Karpas-422 (cell line): Measurements from ENCODE around the gene DOCK11. TPM values are rescaled to one million over a fixed set of nuclear protein-coding genes. Genes with fewer than 3 reads are reported as not detected.

Experiments
- DNase-seq: peaks from one replicate; pipeline ENCODE4 v3.0.0-alpha.2; 2015
- H2AFZ ChIP-seq: fragments of 200-600 bp; sonication (generic); 2 replicates; pipeline ENCODE4 v1.6.1; 2014; ENCODE audit warnings: antibody characterized with exemption, low read length, mixed read lengths
- H3K27ac ChIP-seq: fragments of 200-600 bp; sonication (generic); 2 replicates; pipeline ENCODE4 v1.5.1; 2014; ENCODE audit warnings: mild to moderate bottlenecking, low read length, moderate library complexity
- H3K27me3 ChIP-seq: fragments of 200-600 bp; sonication (generic); 2 replicates; pipeline ENCODE4 v1.6.1; 2014; ENCODE audit warnings: low read length, mixed read lengths
- H3K36me3 ChIP-seq: fragments of 200-600 bp; sonication (generic); 2 replicates; pipeline ENCODE4 v1.6.1; 2014; ENCODE audit warnings: low read length, mixed read lengths; ENCODE audit not compliant: insufficient read depth
- H3K4me1 ChIP-seq: fragments of 200-600 bp; sonication (generic); 2 replicates; pipeline ENCODE4 v1.6.1; 2014; ENCODE audit warnings: mild to moderate bottlenecking, low read length, mixed read lengths
- H3K4me2 ChIP-seq: fragments of 200-600 bp; sonication (generic); 2 replicates; pipeline ENCODE4 v1.6.1; 2014; ENCODE audit warnings: low read length, low read depth, mild to moderate bottlenecking; ENCODE audit not compliant: poor library complexity, severe bottlenecking
- H3K4me3 ChIP-seq: fragments of 200-600 bp; sonication (generic); 2 replicates; pipeline ENCODE4 v1.5.1; 2014; ENCODE audit warnings: mild to moderate bottlenecking, antibody characterized with exemption, low read length, mixed read lengths
- H3K79me2 ChIP-seq: fragments of 200-600 bp; sonication (generic); 2 replicates; pipeline ENCODE4 v1.6.1; 2014; ENCODE audit warnings: mild to moderate bottlenecking, low read length, mixed read lengths
- H3K9ac ChIP-seq: fragments of 200-600 bp; sonication (generic); 2 replicates; pipeline ENCODE4 v1.6.0; 2014; ENCODE audit warnings: low read length
- H3K9me2 ChIP-seq: fragments of 200-600 bp; sonication (generic), shearing (Covaris generic); replicated peaks from 2 replicates; pipeline ENCODE4 v1.6.0; 2014; ENCODE audit warnings: mild to moderate bottlenecking, low read length, moderate library complexity; ENCODE audit not compliant: insufficient read depth
- H3K9me3 ChIP-seq: fragments of 300-700, 200-600 bp; sonication (generic); 2 replicates; pipeline ENCODE4 v1.6.1; 2014; ENCODE audit warnings: low read length, mixed read lengths
- H4K20me1 ChIP-seq: fragments of 200-600 bp; sonication (generic); 2 replicates; pipeline ENCODE4 v1.6.1; 2014; ENCODE audit warnings: mild to moderate bottlenecking, antibody characterized with exemption, low read length, low read depth; ENCODE audit not compliant: insufficient read depth
- total RNA-seq: library from RNA; depleted of rRNA; stranded (reverse); fragments of >200 nt; shearing (Covaris generic); gene quantifications from 2 replicates; pipeline ENCODE4 v1.2.3, GENCODE V29; 2014; ENCODE audit warnings: low replicate concordance

Gene DOCK11
- total RNA-seq, 1 experiment from 2014 or later: 70.5 TPM

GRCh38 chrX:118593407-118593806 lies 97.8 kb downstream of the DOCK11 start:
- Histone ChIP-seq H3K27ac (peak overlapping the region; percentile 69), H3K36me3 (no peaks in the 10 kb centered on the region; the same call in 1 of the 2 replicates), H3K4me3 (no peak overlapping the region), H3K9me3 (no peaks in the 10 kb centered on the region), H3K4me1 (peaks cover 46% of the 10 kb centered on the region), H3K27me3 (no peaks in the 10 kb centered on the region), H4K20me1 (no peaks in the 10 kb centered on the region), H3K9me2 (no peaks in the 10 kb centered on the region), H2AFZ (no peak overlapping the region), H3K4me2 (no peak overlapping the region), H3K79me2 (no peaks in the 10 kb centered on the region), H3K9ac (no peak overlapping the region)
- DNase-seq: peak; percentile 51

- no peak overlapping the region for H3K9ac ChIP-seq
- H3K27me3 ChIP-seq: no peaks in the 10 kb centered on the region
- H3K27ac ChIP-seq: peak overlapping the region; percentile 64; the same call in 1 of the 2 replicates
- no peak overlapping the region for H2AFZ ChIP-seq
- H3K9me3 ChIP-seq: no peaks in the 10 kb centered on the region
- H3K4me3 ChIP-seq: no peak overlapping the region
- H3K36me3 ChIP-seq: no peaks in the 10 kb centered on the region
- peaks cover 51% of the 10 kb centered on the region for H3K4me1 ChIP-seq
- no peaks in the 10 kb centered on the region for H3K79me2 ChIP-seq
- no peaks in the 10 kb centered on the region for H3K9me2 ChIP-seq
- no peak overlapping the region for H3K4me2 ChIP-seq
- no peaks in the 10 kb centered on the region for H4K20me1 ChIP-seq
- no peak for DNase-seq
These were observed 99.2 kb downstream of the DOCK11 start for GRCh38 chrX:118594697-118595420.

- Histone ChIP-seq H4K20me1 (no peaks in the 10 kb centered on the region), H3K79me2 (no peaks in the 10 kb centered on the region), H3K36me3 (no peaks in the 10 kb centered on the region), H3K27me3 (no peaks in the 10 kb centered on the region), H3K4me3 (no peak overlapping the region), H3K27ac (peak overlapping the region; percentile 64), H3K9me2 (no peaks in the 10 kb centered on the region), H3K9me3 (no peaks in the 10 kb centered on the region), H3K4me1 (peaks cover 51% of the 10 kb centered on the region), H3K9ac (no peak overlapping the region), H2AFZ (no peak overlapping the region), H3K4me2 (no peak overlapping the region)
- DNase-seq: no peak
These were observed 100.0 kb downstream of the DOCK11 start for GRCh38 chrX:118595501-118596042.

DNA sequence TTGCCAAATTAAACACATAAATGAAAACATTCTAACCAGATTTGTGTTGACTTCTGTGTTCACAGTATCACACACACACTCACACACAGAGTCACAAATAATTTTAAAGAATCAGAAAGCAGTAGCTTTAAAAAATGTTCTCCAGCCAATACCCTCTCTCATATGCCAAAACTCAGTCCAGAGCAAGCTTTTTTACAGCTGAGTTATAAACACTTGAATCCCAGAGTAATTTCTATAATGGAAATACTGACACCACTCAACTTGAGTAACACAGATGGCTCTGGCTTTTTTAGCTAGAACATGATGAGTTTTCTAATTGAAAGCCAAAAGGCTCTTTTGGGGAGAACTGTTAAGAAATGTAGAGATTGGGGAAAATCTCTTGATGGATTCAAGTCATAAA lies 100.8 kb downstream of the DOCK11 start:
- H3K4me1 ChIP-seq: peaks cover 54% of the 10 kb centered on the region
- no peaks in the 10 kb centered on the region for H3K79me2 ChIP-seq
- H3K9ac ChIP-seq: no peak overlapping the region
- no peaks in the 10 kb centered on the region for H3K27me3 ChIP-seq
- H3K9me2 ChIP-seq: no peaks in the 10 kb centered on the region
- H3K27ac ChIP-seq: peak overlapping the region; percentile 64
- H3K9me3 ChIP-seq: no peaks in the 10 kb centered on the region
- no peak overlapping the region for H2AFZ ChIP-seq
- H3K4me2 ChIP-seq: no peak overlapping the region
- H3K4me3 ChIP-seq: no peak overlapping the region
- no peaks in the 10 kb centered on the region for H4K20me1 ChIP-seq
- no peaks in the 10 kb centered on the region for H3K36me3 ChIP-seq
- no peak for DNase-seq

DNA sequence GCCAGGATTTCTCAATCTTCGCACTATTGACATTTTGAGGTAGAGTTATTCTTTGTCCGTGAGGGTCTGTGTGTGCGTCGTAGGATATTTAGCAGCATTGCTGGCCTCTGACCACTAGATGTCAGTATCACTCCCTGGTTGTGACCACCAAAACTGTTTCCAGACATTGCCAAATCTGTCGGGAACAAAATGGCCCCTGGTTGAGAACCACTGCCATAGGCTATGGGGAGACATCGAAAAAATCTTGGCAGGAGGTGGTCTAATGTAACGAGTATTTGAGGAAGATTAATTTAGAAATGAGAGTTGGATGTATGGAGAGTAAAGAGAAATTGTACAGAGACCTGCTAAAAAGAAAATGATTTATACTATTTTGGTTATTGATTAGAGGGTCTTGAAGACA lies 108.4 kb downstream of the DOCK11 start:
- Histone ChIP-seq H2AFZ (no peak overlapping the region), H3K27ac (no peak overlapping the region), H3K27me3 (no peaks in the 10 kb centered on the region), H3K36me3 (no peaks in the 10 kb centered on the region), H3K9me3 (no peaks in the 10 kb centered on the region), H3K9me2 (no peaks in the 10 kb centered on the region), H3K4me3 (no peak overlapping the region), H3K79me2 (no peaks in the 10 kb centered on the region), H4K20me1 (no peaks in the 10 kb centered on the region), H3K9ac (no peak overlapping the region), H3K4me1 (peaks cover 4% of the 10 kb centered on the region), H3K4me2 (no peak overlapping the region)
- DNase-seq: peak; percentile 86

- Histone ChIP-seq H4K20me1 (no peaks in the 10 kb centered on the region), H3K4me1 (no peaks in the 10 kb centered on the region), H3K9ac (no peak overlapping the region), H3K9me3 (no peaks in the 10 kb centered on the region), H3K27me3 (no peaks in the 10 kb centered on the region), H2AFZ (no peak overlapping the region), H3K27ac (no peak overlapping the region), H3K79me2 (no peaks in the 10 kb centered on the region), H3K4me2 (no peak overlapping the region), H3K9me2 (no peaks in the 10 kb centered on the region), H3K36me3 (no peaks in the 10 kb centered on the region), H3K4me3 (no peak overlapping the region)
- DNase-seq: no peak
These were observed 116.7 kb downstream of the DOCK11 start for GRCh38 chrX:118612290-118612689.

DNA sequence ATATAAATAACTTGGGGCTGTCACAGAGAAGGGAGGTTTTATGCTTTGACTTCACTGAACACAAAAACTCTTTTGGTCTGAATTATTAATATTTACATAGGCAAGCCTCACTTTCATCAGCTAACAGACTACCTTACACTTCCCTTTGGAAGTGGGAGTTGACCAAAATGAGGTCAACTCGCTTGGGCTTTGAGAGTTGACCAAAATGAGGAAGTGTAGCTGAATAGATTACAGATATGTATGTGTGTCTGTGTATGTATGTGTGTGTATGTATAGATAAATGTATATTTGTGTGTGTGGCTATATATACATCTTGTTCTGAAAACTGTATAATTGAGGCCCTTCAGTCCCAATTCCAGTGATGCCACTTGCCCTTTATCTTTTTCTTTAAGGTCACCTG lies 118.5 kb downstream of the DOCK11 start:
- Histone ChIP-seq H3K27ac (no peak overlapping the region), H2AFZ (no peak overlapping the region), H3K36me3 (no peaks in the 10 kb centered on the region), H3K9me3 (no peaks in the 10 kb centered on the region), H3K27me3 (no peaks in the 10 kb centered on the region), H4K20me1 (no peaks in the 10 kb centered on the region), H3K4me2 (no peak overlapping the region), H3K4me1 (no peaks in the 10 kb centered on the region), H3K9ac (no peak overlapping the region), H3K4me3 (no peak overlapping the region), H3K9me2 (no peaks in the 10 kb centered on the region), H3K79me2 (no peaks in the 10 kb centered on the region)
- no peak for DNase-seq

GRCh38 chrX:118615141-118615540 lies 119.5 kb downstream of the DOCK11 start:
- H3K9me3 ChIP-seq: no peaks in the 10 kb centered on the region
- H3K79me2 ChIP-seq: no peaks in the 10 kb centered on the region
- H3K36me3 ChIP-seq: no peaks in the 10 kb centered on the region
- H3K27ac ChIP-seq: no peak overlapping the region
- H3K4me2 ChIP-seq: no peak overlapping the region
- H2AFZ ChIP-seq: no peak overlapping the region
- no peak overlapping the region for H3K4me3 ChIP-seq
- DNase-seq: no peak
- H3K9me2 ChIP-seq: no peaks in the 10 kb centered on the region
- H3K27me3 ChIP-seq: no peaks in the 10 kb centered on the region
- H3K4me1 ChIP-seq: no peaks in the 10 kb centered on the region
- H4K20me1 ChIP-seq: no peaks in the 10 kb centered on the region
- H3K9ac ChIP-seq: no peak overlapping the region
